Uterus (tissue), 4 donors: ENCODE results near the gene ZNF689. TPM values are rescaled to one million over a fixed set of nuclear protein-coding genes. Genes with fewer than 3 reads are reported as not detected.
A peak's percentile ranks its signal among the peaks of the same experiment; 100 is the strongest.

Experiments used
- DNase-seq, 2 donors: peaks; one replicate each; pipeline ENCODE4 v3.0.0-alpha.2; 2019 to 2020
- H3K27ac ChIP-seq, 2 donors: fragments of 200-600 bp; sonication (generic); 1 replicate in 1 of 2; 2 replicates in 1 of 2; pipeline ENCODE4 v1.5.1; 2016 to 2018
- H3K27me3 ChIP-seq, 2 donors: fragments of 200-600 bp; sonication (generic); one replicate each; pipeline ENCODE4 v1.5.1; 2018 to 2019; ENCODE audit warnings: control low read depth in 1 of 2
- H3K36me3 ChIP-seq, 2 donors: fragments of 200-600 bp; sonication (generic); one replicate each; pipeline ENCODE4 v1.5.1; 2019; ENCODE audit warnings: control low read depth in 1 of 2
- H3K4me1 ChIP-seq, 2 donors: fragments of 200-600 bp; sonication (generic); one replicate each; pipeline ENCODE4 v1.5.1; 2018 to 2019; ENCODE audit warnings: control low read depth in 1 of 2
- H3K4me3 ChIP-seq, 2 donors: fragments of 200-600 bp; sonication (generic); 1 replicate in 1 of 2; 2 replicates in 1 of 2; pipeline ENCODE4 v1.5.1; 2018 to 2019; ENCODE audit warnings: mild to moderate bottlenecking in 1 of 2
- H3K9me3 ChIP-seq, 2 donors: fragments of 200-600 bp; sonication (generic); one replicate each; pipeline ENCODE4 v1.5.1; 2019; ENCODE audit warnings: control low read depth in 1 of 2
- CTCF ChIP-seq, 4 experiments: fragments of 200-600 bp in 2 of 4; fragments of 450-650 bp in 2 of 4; sonication (generic) in 2 of 4; IDR thresholded peaks; one replicate each; pipeline ENCODE4 v1.5.1; 2016 to 2019; ENCODE audit warnings: antibody characterized with exemption in 4 of 4, mild to moderate bottlenecking in 2 of 4, moderate library complexity in 1 of 4
- POLR2A ChIP-seq, 2 donors: fragments of 450-650 bp; IDR thresholded peaks; one replicate each; pipeline ENCODE4 v1.6.1; 2016; ENCODE audit warnings: antibody characterized with exemption in 2 of 2, mild to moderate bottlenecking in 1 of 2, moderate library complexity in 1 of 2
- intact Hi-C: fragments of 100-400 bp; cut with DNase I; formaldehyde crosslinking; loops from one replicate; pipeline ENCODE4 v1.15.1; 2023; ENCODE audit warnings: low total_unique reads
- total RNA-seq, 4 donors: library from RNA; depleted of rRNA in 3 of 4; stranded (reverse); fragments of >200 nt in 3 of 4; gene quantifications; one replicate each; pipeline versions ENCODE4 v1.1.0 to v1.2.4, GENCODE V29; 2014 to 2023
- donor health status: DM: yes; HTN: yes; CAD: no.

Gene ZNF689
- total RNA-seq, 4 donors from 2014 or later = 3.1 to 11.5 (median 7.0) TPM

GRCh38 chr16:30570636-30571444 lies 39.3 kb downstream of the ZNF689 start:
- peak overlapping the region; percentile 53 to 91 for H3K4me3 ChIP-seq
- TF ChIP-seq POLR2A (IDR thresholded peaks at IDR 0.05) = no peak
- no peak for TF ChIP-seq CTCF (IDR thresholded peaks at IDR 0.05)
- peak overlapping the region; percentile 96 to 99 for H3K27ac ChIP-seq
- no peaks in the 10 kb centered on the region for H3K9me3 ChIP-seq
- H3K4me1 ChIP-seq = peaks cover 0 to 6% of the 10 kb centered on the region in 2 donors
- no peaks in the 10 kb centered on the region for H3K36me3 ChIP-seq
- peak; percentile 40 to 56 for DNase-seq
- intact Hi-C loops = no loop called here
- no peaks in the 10 kb centered on the region for H3K27me3 ChIP-seq

GRCh38 chr16:30569746-30570635 lies 40.2 kb downstream of the ZNF689 start:
- Histone ChIP-seq H3K36me3 (no peaks in the 10 kb centered on the region), H3K4me1 (peaks cover 0 to 6% of the 10 kb centered on the region in 2 donors), H3K27ac (peak overlapping the region; percentile 96 to 99), H3K9me3 (no peaks in the 10 kb centered on the region), H3K4me3 (peak overlapping the region in 1 of 2 donors; percentile 91), H3K27me3 (no peaks in the 10 kb centered on the region)
- intact Hi-C loops = no loop called here
- no peak for DNase-seq
- TF ChIP-seq POLR2A (IDR thresholded peaks at IDR 0.05) (no peak), CTCF (IDR thresholded peaks at IDR 0.05) (no peak)

- TF ChIP-seq CTCF (IDR thresholded peaks at IDR 0.05) = no peak
- TF ChIP-seq POLR2A (IDR thresholded peaks at IDR 0.05) = no peak
- H3K4me3 ChIP-seq = no peak overlapping the region
- DNase-seq = no peak
- H3K9me3 ChIP-seq = no peaks in the 10 kb centered on the region
- peaks cover 0 to 6% of the 10 kb centered on the region in 2 donors for H3K4me1 ChIP-seq
- no peaks in the 10 kb centered on the region for H3K36me3 ChIP-seq
- H3K27ac ChIP-seq = no peak overlapping the region
- H3K27me3 ChIP-seq = no peaks in the 10 kb centered on the region
- intact Hi-C loops = no loop called here
Observed at GRCh38 chr16:30569281-30569680, 40.9 kb downstream of the ZNF689 start.

- no peak overlapping the region for H3K27ac ChIP-seq
- H3K36me3 ChIP-seq = no peaks in the 10 kb centered on the region
- H3K4me1 ChIP-seq = peaks cover 0 to 6% of the 10 kb centered on the region in 2 donors
- intact Hi-C loops = no loop called here
- no peak overlapping the region for H3K4me3 ChIP-seq
- no peaks in the 10 kb centered on the region for H3K27me3 ChIP-seq
- no peak for TF ChIP-seq POLR2A (IDR thresholded peaks at IDR 0.05)
- no peak for TF ChIP-seq CTCF (IDR thresholded peaks at IDR 0.05)
- H3K9me3 ChIP-seq = no peaks in the 10 kb centered on the region
- DNase-seq = no peak
Observed at GRCh38 chr16:30567991-30568638, 42.1 kb downstream of the ZNF689 start.
